HFFc6 (cell line): ENCODE results near the gene BNC1. TPM values are rescaled to one million over a fixed set of nuclear protein-coding genes. Genes with fewer than 3 reads are reported as not detected.
"Not testable (repeated sequence)": the region's sequence is repeated elsewhere in the genome, so short reads cannot be mapped to it uniquely, and the experiment has no call there.

ENCODE experiments used
- DNase-seq: peaks from one replicate; pipeline ENCODE4 v3.0.0-alpha.2; 2018
- H3K27ac Mint-ChIP-seq: 2 replicates; pipeline ENCODE4 v1.8.0; 2020; ENCODE audit warnings: mild to moderate bottlenecking, mixed read lengths
- H3K27me3 Mint-ChIP-seq: 2 replicates; pipeline ENCODE4 v1.8.0; 2021; ENCODE audit warnings: mild to moderate bottlenecking, moderate library complexity, mixed read lengths; ENCODE audit not compliant: insufficient read depth
- H3K36me3 Mint-ChIP-seq: 2 replicates; pipeline ENCODE4 v1.8.0; 2021; ENCODE audit warnings: low read depth, mixed read lengths
- H3K4me1 Mint-ChIP-seq: 2 replicates; pipeline ENCODE4 v1.8.0; 2020; ENCODE audit warnings: low read depth, mixed read lengths
- H3K4me3 Mint-ChIP-seq: 2 replicates; pipeline ENCODE4 v1.8.0; 2020; ENCODE audit warnings: mild to moderate bottlenecking, moderate library complexity, mixed read lengths
- H3K9me3 Mint-ChIP-seq: 2 replicates; pipeline ENCODE4 v1.8.0; 2020; ENCODE audit warnings: mild to moderate bottlenecking, mixed read lengths
- CTCF ChIP-seq: fragments of 200-600 bp; sonication (generic); IDR thresholded peaks from 2 replicates; pipeline ENCODE4 v1.5.0; 2021; ENCODE audit warnings: antibody characterized with exemption, mild to moderate bottlenecking
- total RNA-seq, 6 experiments: library from RNA; stranded (reverse); fragmentation: NEBNext Ultra II Directional; extraction: Animal tissue kit (Norgen Biotek cat#: 25700); gene quantifications; 2 replicates in 1 of 6; 3 replicates in 5 of 6; pipeline ENCODE4 v1.2.3, GENCODE V29; 2021

BNC1 gene
- total RNA-seq, 6 experiments from 2014 or later = 8.8 to 17.5 (median 14.0) TPM

GRCh38 chr15:83249030-83249343 lies 35.5 kb downstream of the BNC1 start:
- no peak for TF ChIP-seq CTCF
- Mint-ChIP-seq H3K27ac (no peak overlapping the region), H3K36me3 (no peaks in the 10 kb centered on the region), H3K9me3 (no peaks in the 10 kb centered on the region), H3K27me3 (peaks cover 6% of the 10 kb centered on the region), H3K4me1 (no peaks in the 10 kb centered on the region), H3K4me3 (no peak overlapping the region)
- DNase-seq = no peak

- Mint-ChIP-seq H3K36me3 (no peaks in the 10 kb centered on the region), H3K4me3 (no peak overlapping the region), H3K27me3 (peaks cover 6% of the 10 kb centered on the region), H3K4me1 (no peaks in the 10 kb centered on the region), H3K9me3 (no peaks in the 10 kb centered on the region), H3K27ac (no peak overlapping the region)
- peak; percentile 99 for TF ChIP-seq CTCF
- DNase-seq = peak; percentile 63
Observed at GRCh38 chr15:83248151-83249029, 36.1 kb downstream of the BNC1 start.

- no peaks in the 10 kb centered on the region for H3K36me3 Mint-ChIP-seq
- DNase-seq = no peak
- H3K27me3 Mint-ChIP-seq = peaks cover 8% of the 10 kb centered on the region
- no peak overlapping the region for H3K27ac Mint-ChIP-seq
- H3K9me3 Mint-ChIP-seq = no peaks in the 10 kb centered on the region
- H3K4me1 Mint-ChIP-seq = no peaks in the 10 kb centered on the region
- TF ChIP-seq CTCF = no peak
- no peak overlapping the region for H3K4me3 Mint-ChIP-seq
Observed at GRCh38 chr15:83243634-83244033, 40.8 kb downstream of the BNC1 start.

GRCh38 chr15:83230242-83230641 lies 54.2 kb downstream of the BNC1 start:
- H3K36me3 Mint-ChIP-seq = no peaks in the 10 kb centered on the region
- DNase-seq = no peak
- TF ChIP-seq CTCF = no peak

GRCh38 chr15:83225449-83225848 lies 59.0 kb downstream of the BNC1 start:
- Mint-ChIP-seq H3K4me1 (0 out of 2 replicates have a peak, but pooled peaks cover 6% of the 10 kb centered on the region), H3K9me3 (no peaks in the 10 kb centered on the region), H3K27me3 (peaks cover 7% of the 10 kb centered on the region; the same call in 1 of the 2 replicates), H3K4me3 (peak overlapping the region; percentile 54), H3K36me3 (no peaks in the 10 kb centered on the region), H3K27ac (no peak overlapping the region)
- TF ChIP-seq CTCF = no peak
- no peak for DNase-seq

More at GRCh38 chr15:83230242-83230641, 54.2 kb downstream of the BNC1 start:
- Mint-ChIP-seq H3K27me3 (no peaks in the 10 kb centered on the region; the same call in none of the 2 replicates), H3K9me3 (no peaks in the 10 kb centered on the region), H3K4me1 (0 out of 2 replicates have a peak, but pooled peaks cover 6% of the 10 kb centered on the region), H3K27ac (no peak overlapping the region), H3K4me3 (no peak overlapping the region)

- H3K36me3 Mint-ChIP-seq, H3K27me3 Mint-ChIP-seq, H3K4me3 Mint-ChIP-seq, H3K4me1 Mint-ChIP-seq, H3K27ac Mint-ChIP-seq, DNase-seq, H3K9me3 Mint-ChIP-seq: not testable (repeated sequence)
Observed at GRCh38 chr15:83221781-83222180, 62.7 kb downstream of the BNC1 start.
